Fibroblast of mammary gland (primary cell): ENCODE results near the gene NDUFB3.
A peak's percentile ranks its signal among the peaks of the same experiment; 100 is the strongest.
"Not testable (repeated sequence)": the region's sequence is repeated elsewhere in the genome, so short reads cannot be mapped to it uniquely, and the experiment has no call there.

Source experiments
- DNase-seq: peaks from one replicate; pipeline ENCODE4 v3.0.0-alpha.2; 2010; ENCODE audit warnings: low read depth
- H3K4me3 ChIP-seq: 2 replicates; pipeline ENCODE4 v1.5.1; 2011; ENCODE audit warnings: low read depth, mild to moderate bottlenecking, low read length, moderate library complexity; ENCODE audit not compliant: control insufficient read depth
- CTCF ChIP-seq: conservative IDR thresholded peaks from 2 replicates; pipeline ENCODE4 v1.5.1; 2011; ENCODE audit warnings: low read depth, low read length, inconsistent platforms; ENCODE audit not compliant: control insufficient read depth, insufficient read depth

NDUFB3 gene

DNA sequence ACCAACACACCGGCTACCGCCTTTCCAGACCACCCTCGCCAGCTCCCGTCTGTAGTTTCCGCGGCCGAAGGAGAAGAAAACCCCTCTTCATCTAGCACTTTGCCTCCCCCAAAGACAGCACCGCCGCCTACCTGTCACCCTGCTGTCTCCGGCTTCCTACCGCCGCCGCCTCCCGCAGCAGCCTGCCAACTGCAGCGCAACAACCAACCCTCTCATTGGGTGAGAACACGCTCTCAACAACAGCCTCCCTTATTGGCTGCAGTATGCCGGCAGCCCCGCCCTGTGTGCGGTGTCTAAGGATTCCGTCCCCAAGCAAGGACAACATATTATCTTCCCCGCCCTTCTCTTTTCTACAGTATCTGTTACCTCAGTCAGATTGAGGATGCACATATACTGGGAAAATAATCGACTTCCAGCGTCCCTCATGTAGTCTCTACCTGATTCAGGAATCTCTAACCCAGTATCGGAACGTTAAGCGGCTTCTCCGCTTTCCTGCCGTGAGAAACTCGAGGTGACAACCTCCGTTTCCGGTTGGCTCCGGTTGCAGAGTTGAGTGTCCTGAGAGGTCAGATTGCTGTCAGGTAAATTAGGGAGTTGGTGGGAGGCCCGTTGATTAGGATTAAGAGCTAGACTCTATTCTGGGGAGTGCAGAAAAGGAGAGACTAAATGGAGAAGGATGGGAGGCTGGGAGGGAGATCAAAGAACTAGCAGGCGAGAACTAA is at the start of gene NDUFB3, which contains the start of gene HYCC2:
Gene NDUFB3 (plus strand): TSS at position 523 of the 722 bp plus-strand sequence. CDS start 6,882 bp downstream, outside the sequence.
Gene HYCC2 (minus strand): TSS at position 193 of the 722 bp plus-strand sequence. CDS start 47,662 bp downstream, outside the sequence.
- peak; percentile 11 for TF ChIP-seq CTCF
- H3K4me3 ChIP-seq, result peak within 1 kb of the TSS; percentile 88
- peak; percentile 92 for DNase-seq

DNA sequence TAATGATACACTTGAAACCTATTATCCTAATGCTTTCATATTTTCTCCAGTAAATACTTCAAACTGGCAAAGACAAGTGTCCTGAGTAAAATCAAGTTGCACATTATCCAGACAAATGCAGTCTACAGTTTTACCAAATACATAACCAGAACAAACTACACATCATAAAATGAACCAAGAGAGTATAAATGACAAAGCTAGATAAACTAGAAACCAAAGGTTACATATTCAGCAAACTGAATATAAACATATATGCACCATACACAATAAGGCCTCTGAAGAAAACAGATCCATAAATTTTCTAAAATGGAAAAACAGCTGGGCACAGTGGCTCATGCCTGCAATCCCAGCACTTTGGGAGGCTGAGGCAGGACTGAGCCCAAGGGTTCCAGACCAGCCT is 47.3 kb upstream of the NDUFB3 start:
- no peak for DNase-seq
- no peak for TF ChIP-seq CTCF
- H3K4me3 ChIP-seq, result no peak overlapping the region

- DNase-seq, H3K4me3 ChIP-seq: not testable (repeated sequence)
Measured at GRCh38 chr2:201034355-201034754, 37.4 kb upstream of the NDUFB3 start.

DNA sequence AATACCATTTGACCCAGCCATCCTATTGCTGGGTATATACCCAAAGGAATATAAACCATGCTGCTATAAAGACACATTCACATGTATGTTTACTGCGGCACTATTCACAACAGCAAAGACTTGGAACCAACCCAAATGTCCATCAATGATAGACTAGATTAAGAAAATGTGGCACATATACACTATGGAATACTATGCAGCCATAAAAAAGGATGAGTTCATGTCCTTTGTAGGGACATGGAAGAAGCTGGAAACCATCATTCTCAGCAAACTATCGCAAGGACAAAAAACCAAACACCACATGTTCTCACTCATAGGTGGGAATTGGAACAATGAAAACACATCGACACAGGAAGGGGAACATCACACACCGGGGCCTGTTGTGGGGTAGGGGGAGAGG is 33.4 kb upstream of the NDUFB3 start:
- DNase-seq, H3K4me3 ChIP-seq: not testable (repeated sequence)

DNA sequence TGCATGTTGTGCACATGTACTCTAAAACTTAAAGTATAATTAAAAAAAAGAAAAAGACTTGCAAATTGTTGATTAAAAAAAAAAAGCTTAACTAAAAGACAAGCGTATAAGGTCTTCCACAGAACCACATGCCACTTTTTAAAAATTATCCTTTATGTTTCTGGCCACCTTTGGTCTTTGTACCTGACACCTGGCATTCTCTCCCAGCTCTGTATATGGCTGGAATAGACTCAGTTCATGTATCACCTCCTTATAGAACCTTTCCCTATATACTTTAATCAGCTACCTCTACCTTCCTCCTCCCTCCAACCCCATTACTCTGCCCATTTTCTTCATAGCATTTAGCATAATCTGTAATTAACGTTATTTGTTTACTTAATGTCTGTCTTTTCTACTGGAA is 32.9 kb upstream of the NDUFB3 start:
- no peak for TF ChIP-seq CTCF
- DNase-seq, result no peak
- no peak overlapping the region for H3K4me3 ChIP-seq

GRCh38 chr2:201040867-201041628 is 30.8 kb upstream of the NDUFB3 start:
- no peak for TF ChIP-seq CTCF

GRCh38 chr2:201042451-201042850 is 29.4 kb upstream of the NDUFB3 start:
- H3K4me3 ChIP-seq, DNase-seq: not testable (repeated sequence)

More at GRCh38 chr2:201040867-201041628, 30.8 kb upstream of the NDUFB3 start:
- no peak for DNase-seq
- H3K4me3 ChIP-seq, result no peak overlapping the region

GRCh38 chr2:201043050-201043449 is 28.8 kb upstream of the NDUFB3 start:
- H3K4me3 ChIP-seq, DNase-seq: not testable (repeated sequence)
